NT2/D1 (cell line): ENCODE results near the gene ENTREP1.

Experiments used
- SUZ12 ChIP-seq: IDR thresholded peaks from 2 replicates; pipeline ENCODE4 v1.6.1; 2011; ENCODE audit not compliant: insufficient read length, insufficient read depth; ENCODE audit errors: extremely low read depth
- YY1 ChIP-seq: IDR thresholded peaks from 2 replicates; pipeline ENCODE4 v1.6.1; 2011; ENCODE audit not compliant: insufficient read length, insufficient read depth
- ZNF274 ChIP-seq: IDR thresholded peaks from 2 replicates; pipeline ENCODE4 v1.6.1; 2011; ENCODE audit warnings: mild to moderate bottlenecking, low read depth, low read length

DNA sequence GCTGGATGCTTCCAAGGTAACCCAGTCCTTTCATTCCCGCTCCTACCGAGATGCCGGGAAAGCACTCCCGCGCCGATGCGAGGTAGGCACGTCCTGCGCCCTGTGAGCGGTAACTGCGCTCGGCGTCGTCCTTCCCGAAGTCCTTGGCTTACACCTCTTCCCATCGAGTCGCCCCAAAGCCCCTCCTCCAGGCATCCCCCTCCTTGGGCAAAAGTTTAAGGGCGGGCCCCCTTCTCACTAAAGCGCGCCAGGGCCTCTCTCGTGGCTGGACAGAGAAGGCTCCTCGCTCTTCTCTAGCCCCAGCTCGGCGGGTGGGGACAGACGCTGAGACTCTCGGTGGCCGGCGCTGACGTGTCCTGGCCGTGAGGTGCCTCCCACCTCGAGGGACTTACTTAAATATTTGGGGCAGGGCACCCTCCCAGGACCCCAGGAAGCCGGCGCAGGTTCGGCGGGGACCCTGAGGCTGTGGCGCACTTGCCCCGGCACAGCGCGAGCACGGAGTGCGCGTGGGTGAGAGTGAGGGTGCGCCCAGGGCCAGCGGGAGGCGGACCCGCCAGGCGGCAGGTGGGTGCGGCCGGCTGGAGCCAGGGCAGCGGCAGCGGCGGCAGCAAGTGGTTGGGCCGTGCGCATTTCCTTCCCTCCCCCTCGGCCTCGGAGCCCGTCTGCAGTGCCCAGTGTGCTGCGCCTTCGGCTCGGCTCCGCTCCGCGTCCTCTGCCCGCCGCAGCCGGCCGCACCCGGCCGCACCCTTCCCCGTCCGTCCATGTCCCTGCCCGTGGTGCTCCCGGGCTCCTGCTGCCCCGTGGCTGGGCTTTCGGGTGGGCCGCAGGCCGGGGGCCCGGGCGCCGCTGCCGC, at the start of gene ENTREP1:
- TF ChIP-seq ZNF274 = no peak
- TF ChIP-seq YY1 = no peak
- peak; percentile 27 for TF ChIP-seq SUZ12
